ENCODE data around the gene KLHL17. TPM values are rescaled to one million over a fixed set of nuclear protein-coding genes. Genes with fewer than 3 reads are reported as not detected.

KLHL17 gene
- total RNA-seq, 1 donor from 2014 or later = 6.4 TPM

DNA sequence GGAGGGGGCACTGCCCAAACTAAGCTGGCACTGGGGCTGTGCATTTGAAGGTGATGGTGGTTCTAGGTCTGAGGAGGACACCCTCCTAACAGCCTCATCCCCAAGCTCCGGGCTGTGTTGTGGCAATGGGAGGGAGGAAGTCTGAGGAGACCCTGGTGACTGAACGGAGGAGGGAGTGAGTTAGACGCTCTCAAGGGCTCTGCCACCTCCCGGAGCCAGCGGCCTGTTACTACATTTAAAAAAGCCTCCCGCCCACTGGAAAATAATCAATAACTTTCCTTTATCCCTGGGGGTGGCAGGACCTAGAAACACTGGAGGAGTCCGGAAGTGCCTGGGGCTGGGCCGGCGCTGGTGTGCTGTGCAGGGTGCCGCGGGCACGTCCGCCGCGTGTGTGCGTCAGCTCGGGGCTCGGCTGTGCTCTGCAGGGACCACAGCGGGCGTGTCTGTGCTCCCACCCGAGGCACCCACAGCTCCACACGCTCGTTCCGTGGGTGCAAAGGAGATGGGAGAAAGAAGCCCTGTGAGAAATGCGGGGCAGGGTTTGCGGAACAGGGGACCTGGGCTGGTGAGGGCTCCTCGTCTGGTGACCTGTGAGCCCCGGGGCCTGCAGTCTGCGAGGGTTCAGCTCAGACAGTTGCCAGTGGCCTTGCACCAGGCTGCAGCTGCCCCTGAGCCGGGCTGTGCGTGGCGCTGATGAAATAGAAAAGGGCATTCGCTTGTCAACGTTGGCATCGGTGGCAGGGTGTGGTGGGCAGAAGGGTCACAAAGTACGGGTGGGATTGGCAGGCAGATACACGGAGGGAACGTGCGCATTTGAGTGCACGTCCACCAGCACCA, 31.3 kb upstream of the KLHL17 start:
- DNase-seq = no peak
- TF ChIP-seq, protein P1, sequence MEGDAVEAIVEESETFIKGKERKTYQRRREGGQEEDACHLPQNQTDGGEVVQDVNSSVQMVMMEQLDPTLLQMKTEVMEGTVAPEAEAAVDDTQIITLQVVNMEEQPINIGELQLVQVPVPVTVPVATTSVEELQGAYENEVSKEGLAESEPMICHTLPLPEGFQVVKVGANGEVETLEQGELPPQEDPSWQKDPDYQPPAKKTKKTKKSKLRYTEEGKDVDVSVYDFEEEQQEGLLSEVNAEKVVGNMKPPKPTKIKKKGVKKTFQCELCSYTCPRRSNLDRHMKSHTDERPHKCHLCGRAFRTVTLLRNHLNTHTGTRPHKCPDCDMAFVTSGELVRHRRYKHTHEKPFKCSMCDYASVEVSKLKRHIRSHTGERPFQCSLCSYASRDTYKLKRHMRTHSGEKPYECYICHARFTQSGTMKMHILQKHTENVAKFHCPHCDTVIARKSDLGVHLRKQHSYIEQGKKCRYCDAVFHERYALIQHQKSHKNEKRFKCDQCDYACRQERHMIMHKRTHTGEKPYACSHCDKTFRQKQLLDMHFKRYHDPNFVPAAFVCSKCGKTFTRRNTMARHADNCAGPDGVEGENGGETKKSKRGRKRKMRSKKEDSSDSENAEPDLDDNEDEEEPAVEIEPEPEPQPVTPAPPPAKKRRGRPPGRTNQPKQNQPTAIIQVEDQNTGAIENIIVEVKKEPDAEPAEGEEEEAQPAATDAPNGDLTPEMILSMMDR (IDR thresholded peaks at IDR 0.05; ENCODE audit: borderline replicate concordance) = no peak
- H3K27me3 ChIP-seq (ENCODE audit: low read depth) = peaks cover 96% of the 10 kb centered on the region
- H3K36me3 ChIP-seq = no peaks in the 10 kb centered on the region
- no peak overlapping the region for H3K4me3 ChIP-seq
- no peak overlapping the region for H3K27ac ChIP-seq (replicated peaks)
- H3K9me3 ChIP-seq (replicated peaks) = no peaks in the 10 kb centered on the region
- intact Hi-C loops (cut with micrococcal nuclease) = no loop called here
- peaks cover 18% of the 10 kb centered on the region for H3K4me1 ChIP-seq

DNA sequence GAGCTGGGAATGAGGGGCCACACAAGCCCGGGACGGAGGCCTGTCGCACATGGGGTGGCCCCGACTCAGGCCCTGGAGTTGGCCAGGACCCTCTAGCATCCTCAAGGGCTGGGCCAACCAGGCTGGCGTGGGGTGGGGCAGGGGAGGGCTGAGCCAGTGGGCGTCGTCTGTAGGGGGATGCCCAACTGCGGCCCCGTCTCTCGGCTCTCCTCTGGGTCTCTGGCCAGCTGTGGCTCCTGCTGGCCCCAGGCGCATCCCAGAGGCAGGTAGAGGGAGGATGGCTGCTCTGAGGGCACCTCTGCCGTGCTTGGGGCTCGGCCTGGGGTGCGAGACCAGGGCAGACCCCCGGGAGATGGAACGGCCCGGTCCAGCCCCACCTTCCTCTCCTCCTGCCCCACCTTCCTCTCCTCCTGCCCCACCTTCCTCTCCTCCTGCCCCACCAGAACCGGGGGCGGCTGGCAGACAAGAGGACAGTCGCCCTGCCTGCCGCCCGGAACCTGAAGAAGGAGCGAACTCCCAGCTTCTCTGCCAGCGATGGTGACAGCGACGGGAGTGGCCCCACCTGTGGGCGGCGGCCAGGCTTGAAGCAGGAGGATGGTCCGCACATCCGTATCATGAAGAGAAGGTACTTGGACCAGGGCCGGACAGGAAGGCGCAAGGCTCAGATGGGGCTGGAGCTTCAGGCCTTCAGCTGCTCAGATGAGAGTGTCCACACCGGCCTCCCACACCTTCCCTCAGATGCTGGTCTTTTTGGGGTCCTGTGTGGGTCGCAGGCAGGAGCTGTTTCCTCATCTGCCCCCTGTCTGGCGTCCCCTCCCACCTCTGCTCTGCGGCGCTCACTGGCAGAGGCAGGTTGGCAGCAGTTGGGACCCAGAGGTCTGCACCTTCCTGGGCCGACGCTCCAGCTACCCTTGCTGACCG, 30.4 kb upstream of the KLHL17 start:
- Histone ChIP-seq H3K36me3 (no peaks in the 10 kb centered on the region), H3K27me3 (ENCODE audit: low read depth) (peaks cover 90% of the 10 kb centered on the region), H3K9me3 (replicated peaks) (no peaks in the 10 kb centered on the region), H3K4me1 (peaks cover 11% of the 10 kb centered on the region), H3K27ac (replicated peaks) (no peak overlapping the region), H3K4me3 (no peak overlapping the region)
- DNase-seq = no peak
- intact Hi-C loops (cut with micrococcal nuclease) = no loop called here
- TF ChIP-seq, protein P1 (IDR thresholded peaks at IDR 0.05; ENCODE audit: borderline replicate concordance) = no peak

DNA sequence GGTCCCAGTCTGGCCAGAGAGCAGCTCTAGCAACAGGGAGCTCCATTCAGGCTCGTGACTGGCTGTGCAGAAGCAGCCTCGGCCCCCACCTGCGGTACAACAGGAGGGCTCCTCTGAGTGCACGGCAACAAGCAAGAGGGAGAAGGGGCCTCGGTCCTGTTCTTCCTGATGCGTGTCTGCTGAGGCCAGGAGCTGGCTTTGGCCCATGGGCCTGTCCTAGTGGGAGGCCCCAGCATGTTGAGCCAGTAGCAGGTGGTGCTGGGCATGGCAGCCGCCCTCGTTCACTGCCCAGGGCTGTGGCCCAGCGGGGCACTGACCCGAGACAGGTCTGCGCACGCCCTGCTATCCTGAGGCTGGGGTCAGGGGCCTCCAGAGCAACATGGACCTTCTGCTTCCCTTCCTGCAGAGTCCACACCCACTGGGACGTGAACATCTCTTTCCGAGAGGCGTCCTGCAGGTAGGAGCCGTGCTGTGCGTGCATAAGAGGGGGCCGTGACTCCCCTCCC, 29.7 kb upstream of the KLHL17 start:
- H3K27me3 ChIP-seq (ENCODE audit: low read depth) = peaks cover 90% of the 10 kb centered on the region

DNA sequence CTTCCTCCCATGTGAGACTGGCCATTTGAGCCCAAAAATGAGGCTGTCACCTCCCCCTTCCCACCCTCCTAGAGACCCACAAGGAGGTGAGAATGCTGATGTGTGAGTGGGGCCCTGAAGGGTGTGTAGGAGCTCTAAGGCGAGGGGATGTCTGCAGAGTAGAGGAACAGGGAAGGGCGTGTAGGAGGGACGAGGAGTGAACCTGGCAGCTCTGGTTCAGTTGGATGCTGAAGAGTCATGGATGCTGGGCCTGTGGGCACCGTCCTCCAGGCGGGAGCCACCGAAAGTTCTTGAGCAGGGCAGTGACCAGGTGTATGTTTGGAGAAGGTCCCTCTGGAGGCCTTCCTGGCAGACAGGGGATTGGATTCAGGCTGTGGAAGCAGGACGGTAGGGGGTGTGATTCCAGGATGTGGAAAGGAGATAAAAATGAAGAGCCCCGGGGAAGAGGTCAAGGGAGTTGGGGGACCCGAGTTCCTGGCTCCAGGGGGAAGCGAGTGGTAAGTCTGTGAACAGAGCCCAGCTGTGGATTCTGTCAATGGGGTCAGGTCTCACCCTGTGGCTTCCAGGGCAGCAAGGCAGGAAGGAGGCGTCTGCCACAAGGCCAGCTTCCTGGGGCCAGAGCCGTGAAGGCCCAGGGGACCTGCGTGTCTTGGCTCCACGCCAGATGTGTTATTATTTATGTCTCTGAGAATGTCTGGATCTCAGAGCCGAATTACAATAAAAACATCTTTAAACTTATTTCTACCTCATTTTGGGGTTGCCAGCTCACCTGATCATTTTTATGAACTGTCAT, 28.8 kb upstream of the KLHL17 start:
- Histone ChIP-seq H3K4me1 (peaks cover 14% of the 10 kb centered on the region), H3K27me3 (ENCODE audit: low read depth) (peaks cover 90% of the 10 kb centered on the region), H3K9me3 (replicated peaks) (no peaks in the 10 kb centered on the region), H3K4me3 (no peak overlapping the region), H3K27ac (replicated peaks) (no peak overlapping the region), H3K36me3 (no peaks in the 10 kb centered on the region)
- intact Hi-C loops (cut with micrococcal nuclease) = no loop called here
- DNase-seq = no peak
- TF ChIP-seq, protein P1 (IDR thresholded peaks at IDR 0.05; ENCODE audit: borderline replicate concordance) = no peak

More for the DNA sequence above, 29.7 kb upstream of the KLHL17 start:
- Histone ChIP-seq H3K4me3 (no peak overlapping the region), H3K36me3 (no peaks in the 10 kb centered on the region), H3K9me3 (replicated peaks) (no peaks in the 10 kb centered on the region), H3K4me1 (peaks cover 12% of the 10 kb centered on the region), H3K27ac (replicated peaks) (no peak overlapping the region)
- DNase-seq = no peak
- TF ChIP-seq, protein P1 (IDR thresholded peaks at IDR 0.05; ENCODE audit: borderline replicate concordance) = no peak
- intact Hi-C loops (cut with micrococcal nuclease) = no loop called here

DNA sequence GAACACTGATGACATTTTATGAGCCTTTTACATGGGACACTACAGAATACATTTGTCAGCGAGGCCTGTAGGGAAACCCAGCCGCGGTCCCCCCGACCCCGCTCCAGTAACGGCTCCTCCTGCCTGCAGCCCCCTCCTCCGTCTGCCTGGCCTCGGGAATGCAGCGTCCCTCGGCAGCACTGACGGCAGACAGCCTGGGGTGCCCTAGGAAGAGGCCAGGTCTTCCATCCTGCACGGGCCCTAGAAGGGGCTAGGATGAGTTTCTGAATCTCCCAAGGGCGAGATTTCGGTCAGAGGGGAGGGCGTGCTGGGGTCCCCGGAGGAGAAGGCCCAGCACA, 28.2 kb upstream of the KLHL17 start:
- peaks cover 90% of the 10 kb centered on the region for H3K27me3 ChIP-seq (ENCODE audit: low read depth)
- H3K36me3 ChIP-seq = no peaks in the 10 kb centered on the region
- no peak overlapping the region for H3K4me3 ChIP-seq
- intact Hi-C loops (cut with micrococcal nuclease) = no loop called here
- no peak for DNase-seq
- no peaks in the 10 kb centered on the region for H3K9me3 ChIP-seq (replicated peaks)
- no peak overlapping the region for H3K27ac ChIP-seq (replicated peaks)
- TF ChIP-seq, protein P1 (IDR thresholded peaks at IDR 0.05; ENCODE audit: borderline replicate concordance) = no peak
- H3K4me1 ChIP-seq = peaks cover 14% of the 10 kb centered on the region

Data from left ventricle myocardium inferior (tissue), 1 donor.